GM21825 (cell line): ENCODE data around the gene COL8A1.
"Not testable (repeated sequence)": the region's sequence is repeated elsewhere in the genome, so short reads cannot be mapped to it uniquely, and the experiment has no call there.

ENCODE experiments used
- ATAC-seq: cut with Tn5 transposase; IDR thresholded peaks from one replicate; pipeline ENCODE4 v1.9.1; 2021; ENCODE audit warnings: mild to moderate bottlenecking, moderate library complexity; ENCODE audit not compliant: unreplicated experiment

COL8A1 gene

GRCh38 chr3:99836681-99837080 is 198.3 kb downstream of the COL8A1 start:
- no peak for ATAC-seq

- ATAC-seq, result no peak
Measured at GRCh38 chr3:99837715-99838114, 199.3 kb downstream of the COL8A1 start.

DNA sequence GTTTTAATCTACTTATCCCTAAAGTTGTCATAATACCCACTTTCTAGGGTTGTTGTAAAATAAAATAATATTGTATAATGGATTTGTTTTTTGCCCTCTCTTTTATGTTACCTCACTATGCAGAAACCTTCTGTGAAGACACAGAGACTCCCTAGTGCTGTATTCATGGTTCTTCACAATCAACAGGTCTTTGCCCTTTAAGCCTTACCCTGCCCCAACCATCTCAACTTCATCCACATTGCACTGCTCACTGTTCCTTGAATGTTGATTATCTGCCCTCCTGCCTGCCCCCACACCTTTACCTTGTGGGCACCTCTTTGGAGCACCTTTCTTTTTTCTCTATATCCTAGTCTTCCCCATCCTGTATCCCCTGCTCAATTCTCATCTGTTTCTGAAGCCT is 200.4 kb downstream of the COL8A1 start:
- no peak for ATAC-seq

DNA sequence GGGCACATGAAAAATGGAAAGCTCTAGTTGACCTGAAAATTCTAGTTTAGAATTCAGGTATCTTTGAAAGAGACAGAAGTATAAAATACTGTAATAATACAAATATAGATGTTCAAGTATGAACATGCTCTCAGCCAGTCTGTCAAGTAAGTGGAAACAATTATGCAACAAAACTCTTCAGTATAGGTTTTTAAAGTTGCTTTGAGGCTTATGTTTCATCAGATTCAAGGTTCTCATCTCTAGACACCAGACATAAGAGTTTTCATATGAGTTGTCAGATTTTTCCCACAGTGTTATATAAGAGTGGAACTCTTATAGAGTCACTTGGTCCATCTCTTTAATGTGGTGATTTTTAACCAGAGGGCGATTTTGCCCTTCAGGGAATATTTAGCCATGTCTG is 201.2 kb downstream of the COL8A1 start:
- ATAC-seq, result no peak

GRCh38 chr3:99841949-99842348 is 203.6 kb downstream of the COL8A1 start:
- not testable (repeated sequence) for ATAC-seq

- peak; percentile 66 for ATAC-seq
Measured at GRCh38 chr3:99842826-99843589, 204.6 kb downstream of the COL8A1 start.

GRCh38 chr3:99843590-99844258 is 205.3 kb downstream of the COL8A1 start:
- ATAC-seq, result no peak

GRCh38 chr3:99845331-99845730 is 206.9 kb downstream of the COL8A1 start:
- no peak for ATAC-seq

DNA sequence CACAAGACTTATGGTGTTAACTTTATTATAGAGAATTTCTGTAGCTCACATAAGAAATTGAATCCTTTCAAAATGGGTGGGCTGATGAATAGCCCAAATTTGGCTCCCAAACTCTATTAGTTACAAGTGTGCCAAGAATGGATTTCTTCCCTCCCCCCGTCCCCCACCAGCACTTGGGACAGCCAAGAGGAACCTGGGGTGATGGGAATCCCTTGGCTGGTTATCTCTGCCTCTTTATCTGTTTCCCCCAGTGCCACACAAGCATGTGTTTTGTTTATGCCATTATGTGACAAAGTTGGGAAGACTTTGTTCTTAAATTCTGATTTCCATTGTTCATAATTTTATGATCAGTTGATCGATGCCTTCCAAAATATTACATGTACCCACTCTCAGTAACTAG is 207.6 kb downstream of the COL8A1 start:
- no peak for ATAC-seq

DNA sequence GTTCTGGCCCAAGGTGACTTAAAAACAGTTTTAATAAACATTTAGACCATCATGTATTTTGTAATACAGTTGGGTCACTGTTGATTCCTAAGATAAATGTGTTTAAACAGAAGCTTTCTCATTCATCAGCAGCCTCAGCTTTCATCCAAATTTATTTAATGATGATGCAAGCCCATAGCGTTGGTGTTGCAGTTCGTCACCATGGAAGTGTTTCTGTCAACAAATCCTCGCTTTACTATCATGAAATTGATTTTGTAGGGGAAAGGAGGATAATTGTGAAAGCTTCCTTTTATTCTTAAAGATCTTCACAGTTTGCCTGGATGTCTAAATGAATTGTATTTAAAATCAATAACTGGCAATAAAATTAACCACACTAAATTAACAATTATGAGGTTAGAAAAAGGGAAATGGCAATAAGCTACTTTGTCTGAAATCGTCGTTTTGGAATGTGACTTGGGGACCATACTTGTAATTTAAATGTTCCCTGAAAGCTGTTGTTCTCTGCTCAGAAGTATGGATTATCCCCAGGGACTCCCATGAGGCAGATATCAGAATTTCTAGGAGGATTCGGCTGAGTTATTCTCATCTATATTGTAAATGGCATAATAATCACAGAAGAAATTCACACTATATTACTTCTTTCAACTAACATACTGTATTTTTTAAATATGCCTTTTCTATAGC is 208.2 kb downstream of the COL8A1 start:
- no peak for ATAC-seq

GRCh38 chr3:99848433-99848832 is 210.0 kb downstream of the COL8A1 start:
- ATAC-seq, result no peak
